Lower leg skin (tissue), 3 donors: ENCODE data around the gene LDHA.
"Not testable (repeated sequence)": the region's sequence is repeated elsewhere in the genome, so short reads cannot be mapped to it uniquely, and the experiment has no call there.

Experiments
- POLR2A ChIP-seq, 2 donors: fragments of 450-650 bp; IDR thresholded peaks; one replicate each; pipeline ENCODE4 v1.6.1; 2016 to 2017; ENCODE audit warnings: antibody characterized with exemption in 2 of 2, mild to moderate bottlenecking in 1 of 2, moderate library complexity in 1 of 2
- TF ChIP-seq, protein P1 (sequence below), 3 donors: fragments of 450-650 bp; IDR thresholded peaks; one replicate each; pipeline ENCODE4 v1.5.1; 2016; ENCODE audit warnings: antibody characterized with exemption in 3 of 3, mild to moderate bottlenecking in 3 of 3, moderate library complexity in 2 of 3

DNA sequence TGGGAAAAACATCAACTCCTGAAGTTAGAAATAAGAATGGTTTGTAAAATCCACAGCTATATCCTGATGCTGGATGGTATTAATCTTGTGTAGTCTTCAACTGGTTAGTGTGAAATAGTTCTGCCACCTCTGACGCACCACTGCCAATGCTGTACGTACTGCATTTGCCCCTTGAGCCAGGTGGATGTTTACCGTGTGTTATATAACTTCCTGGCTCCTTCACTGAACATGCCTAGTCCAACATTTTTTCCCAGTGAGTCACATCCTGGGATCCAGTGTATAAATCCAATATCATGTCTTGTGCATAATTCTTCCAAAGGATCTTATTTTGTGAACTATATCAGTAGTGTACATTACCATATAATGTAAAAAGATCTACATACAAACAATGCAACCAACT is 13.0 kb downstream of the LDHA start:
- TF ChIP-seq, protein P1, sequence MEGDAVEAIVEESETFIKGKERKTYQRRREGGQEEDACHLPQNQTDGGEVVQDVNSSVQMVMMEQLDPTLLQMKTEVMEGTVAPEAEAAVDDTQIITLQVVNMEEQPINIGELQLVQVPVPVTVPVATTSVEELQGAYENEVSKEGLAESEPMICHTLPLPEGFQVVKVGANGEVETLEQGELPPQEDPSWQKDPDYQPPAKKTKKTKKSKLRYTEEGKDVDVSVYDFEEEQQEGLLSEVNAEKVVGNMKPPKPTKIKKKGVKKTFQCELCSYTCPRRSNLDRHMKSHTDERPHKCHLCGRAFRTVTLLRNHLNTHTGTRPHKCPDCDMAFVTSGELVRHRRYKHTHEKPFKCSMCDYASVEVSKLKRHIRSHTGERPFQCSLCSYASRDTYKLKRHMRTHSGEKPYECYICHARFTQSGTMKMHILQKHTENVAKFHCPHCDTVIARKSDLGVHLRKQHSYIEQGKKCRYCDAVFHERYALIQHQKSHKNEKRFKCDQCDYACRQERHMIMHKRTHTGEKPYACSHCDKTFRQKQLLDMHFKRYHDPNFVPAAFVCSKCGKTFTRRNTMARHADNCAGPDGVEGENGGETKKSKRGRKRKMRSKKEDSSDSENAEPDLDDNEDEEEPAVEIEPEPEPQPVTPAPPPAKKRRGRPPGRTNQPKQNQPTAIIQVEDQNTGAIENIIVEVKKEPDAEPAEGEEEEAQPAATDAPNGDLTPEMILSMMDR (IDR thresholded peaks at IDR 0.05) = not testable (repeated sequence)
- not testable (repeated sequence) for TF ChIP-seq POLR2A (IDR thresholded peaks at IDR 0.05)
